Mucosa of stomach (tissue), 1 donor: Measurements from ENCODE around the gene EXOC3L1.
A peak's percentile ranks its signal among the peaks of the same experiment; 100 is the strongest.

Experiments
- H3K27me3 ChIP-seq: one replicate; pipeline ENCODE4 v1.7.0; 2013; ENCODE audit warnings: mild to moderate bottlenecking, low read length; ENCODE audit not compliant: control insufficient read depth, insufficient read depth
- H3K36me3 ChIP-seq: one replicate; pipeline ENCODE4 v1.7.0; 2013; ENCODE audit warnings: low read length; ENCODE audit not compliant: control insufficient read depth, insufficient read depth
- H3K4me1 ChIP-seq: one replicate; pipeline ENCODE4 v1.7.0; 2013; ENCODE audit warnings: mild to moderate bottlenecking, low read length; ENCODE audit not compliant: control insufficient read depth, insufficient read depth
- H3K4me3 ChIP-seq: one replicate; pipeline ENCODE4 v1.7.0; 2013; ENCODE audit warnings: low read length
- H3K9ac ChIP-seq: one replicate; pipeline ENCODE4 v1.7.0; 2013; ENCODE audit warnings: mild to moderate bottlenecking, low read length, moderate library complexity
- H3K9me3 ChIP-seq: one replicate; pipeline ENCODE4 v1.7.0; 2013; ENCODE audit warnings: mild to moderate bottlenecking, low read length, moderate library complexity; ENCODE audit not compliant: control insufficient read depth
- donor health status: Pancreatic carcinoma.

The EXOC3L1 gene

DNA sequence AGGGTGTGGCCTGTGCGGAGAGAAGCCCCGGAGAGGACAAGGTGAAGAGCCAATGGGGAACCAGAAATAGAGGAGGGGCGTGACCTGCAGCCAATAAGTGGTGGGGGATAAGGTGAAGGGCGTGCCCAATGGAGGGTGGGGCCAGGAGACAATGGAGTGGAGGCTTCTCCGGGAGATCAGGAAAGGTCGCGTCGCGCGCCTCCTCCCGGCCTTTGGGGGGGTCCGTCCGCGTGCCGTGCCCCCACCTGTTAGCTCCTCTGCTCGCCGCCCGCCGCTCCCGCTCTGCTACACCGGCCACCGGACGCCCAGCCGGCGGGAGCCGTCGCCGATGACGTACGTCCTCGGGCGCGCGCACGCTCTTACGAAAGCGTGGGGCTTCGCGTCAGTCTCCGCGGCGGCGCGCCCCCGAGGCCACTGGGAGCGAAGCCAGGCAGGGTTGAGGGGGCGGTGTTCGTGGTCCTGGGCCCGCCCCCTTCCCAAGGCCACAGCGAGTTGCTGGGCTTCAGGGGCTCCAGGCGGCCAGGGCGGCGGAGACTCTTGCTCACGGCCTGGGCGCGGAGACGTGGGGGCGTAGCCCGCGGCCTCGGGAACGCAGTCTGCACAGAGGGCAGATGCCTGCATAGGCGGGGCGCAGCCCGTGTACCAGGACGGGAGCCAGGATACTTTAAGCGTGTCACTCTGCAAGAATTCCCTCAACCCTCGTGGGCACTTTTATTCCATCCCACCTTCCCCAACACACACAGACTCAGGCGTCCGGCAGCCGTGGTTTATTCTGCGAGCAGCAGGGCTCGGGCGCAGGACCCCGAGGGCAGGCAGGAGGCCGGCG is 6.1 kb downstream of the EXOC3L1 start, which contains the start of gene MATCAP1:
MATCAP1 (minus strand) TSS at position 337 of the 826 bp plus-strand sequence. CDS start 3,353 bp downstream, outside the sequence.
- Histone ChIP-seq H3K9ac (peak within 1 kb of the TSS; percentile 85), H3K4me3 (peak within 1 kb of the TSS; percentile 75), H3K9me3 (no peaks in the 10 kb centered on the region), H3K36me3 (no peaks in the 10 kb centered on the region), H3K4me1 (peaks cover 29% of the 10 kb centered on the region), H3K27me3 (no peaks in the 10 kb centered on the region)

DNA sequence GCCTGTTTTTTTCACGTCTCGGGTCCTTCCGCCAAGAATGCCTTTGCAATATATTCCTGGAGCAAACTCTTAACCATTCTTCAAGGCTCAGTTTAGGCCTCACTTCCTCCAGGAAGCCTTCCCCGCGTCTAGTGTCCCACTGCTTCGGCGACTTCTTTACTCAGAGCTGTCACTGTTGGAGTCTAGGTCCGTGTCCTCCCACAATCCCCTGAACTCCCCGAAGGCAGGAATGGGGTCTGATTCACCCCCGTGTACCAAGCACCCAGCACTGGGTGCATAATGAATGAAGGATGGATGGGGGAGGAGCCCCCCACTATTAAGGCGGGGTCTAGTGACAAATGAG is 6.7 kb downstream of the EXOC3L1 start:
- Histone ChIP-seq H3K4me1 (peaks cover 34% of the 10 kb centered on the region), H3K9me3 (no peaks in the 10 kb centered on the region), H3K36me3 (no peaks in the 10 kb centered on the region), H3K4me3 (peak overlapping the region; percentile 75), H3K9ac (peak overlapping the region; percentile 85), H3K27me3 (no peaks in the 10 kb centered on the region)

DNA sequence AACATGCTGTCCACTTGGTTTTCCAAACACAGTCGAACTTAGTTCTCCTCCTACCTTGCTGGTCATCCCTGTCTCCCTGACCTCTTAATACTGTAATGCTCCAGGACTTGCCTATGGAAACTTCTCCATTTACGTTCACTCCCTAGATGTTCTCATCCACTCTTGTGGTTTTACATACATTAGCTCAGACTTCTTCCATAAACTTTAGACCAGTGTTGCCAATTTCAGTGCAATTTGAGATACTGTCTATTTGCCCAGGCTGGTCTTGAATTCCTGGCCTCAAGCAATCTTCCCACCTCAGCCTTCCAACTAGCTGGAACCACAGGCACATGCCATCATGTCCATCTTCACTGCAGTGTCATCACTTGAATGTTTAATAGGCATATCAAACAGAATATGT is 7.6 kb downstream of the EXOC3L1 start:
- Histone ChIP-seq H3K4me3 (no peak overlapping the region), H3K9ac (no peak overlapping the region), H3K36me3 (no peaks in the 10 kb centered on the region), H3K4me1 (peaks cover 42% of the 10 kb centered on the region), H3K27me3 (no peaks in the 10 kb centered on the region), H3K9me3 (no peaks in the 10 kb centered on the region)

- Histone ChIP-seq H3K9ac (no peak overlapping the region), H3K36me3 (no peaks in the 10 kb centered on the region), H3K9me3 (no peaks in the 10 kb centered on the region), H3K4me1 (peaks cover 42% of the 10 kb centered on the region), H3K4me3 (no peak overlapping the region), H3K27me3 (no peaks in the 10 kb centered on the region)
These were observed 8.6 kb downstream of the EXOC3L1 start for GRCh38 chr16:67181346-67181745.

GRCh38 chr16:67180166-67180565 is 9.8 kb downstream of the EXOC3L1 start:
- H3K9ac ChIP-seq: no peak overlapping the region
- peaks cover 36% of the 10 kb centered on the region for H3K4me1 ChIP-seq
- no peaks in the 10 kb centered on the region for H3K36me3 ChIP-seq
- H3K27me3 ChIP-seq: no peaks in the 10 kb centered on the region
- H3K9me3 ChIP-seq: no peaks in the 10 kb centered on the region
- no peak overlapping the region for H3K4me3 ChIP-seq

GRCh38 chr16:67179421-67180080 is 10.4 kb downstream of the EXOC3L1 start:
- H3K9ac ChIP-seq: no peak overlapping the region
- no peak overlapping the region for H3K4me3 ChIP-seq
- H3K36me3 ChIP-seq: no peaks in the 10 kb centered on the region
- no peaks in the 10 kb centered on the region for H3K9me3 ChIP-seq
- H3K4me1 ChIP-seq: peaks cover 34% of the 10 kb centered on the region
- H3K27me3 ChIP-seq: peaks cover 3% of the 10 kb centered on the region

DNA sequence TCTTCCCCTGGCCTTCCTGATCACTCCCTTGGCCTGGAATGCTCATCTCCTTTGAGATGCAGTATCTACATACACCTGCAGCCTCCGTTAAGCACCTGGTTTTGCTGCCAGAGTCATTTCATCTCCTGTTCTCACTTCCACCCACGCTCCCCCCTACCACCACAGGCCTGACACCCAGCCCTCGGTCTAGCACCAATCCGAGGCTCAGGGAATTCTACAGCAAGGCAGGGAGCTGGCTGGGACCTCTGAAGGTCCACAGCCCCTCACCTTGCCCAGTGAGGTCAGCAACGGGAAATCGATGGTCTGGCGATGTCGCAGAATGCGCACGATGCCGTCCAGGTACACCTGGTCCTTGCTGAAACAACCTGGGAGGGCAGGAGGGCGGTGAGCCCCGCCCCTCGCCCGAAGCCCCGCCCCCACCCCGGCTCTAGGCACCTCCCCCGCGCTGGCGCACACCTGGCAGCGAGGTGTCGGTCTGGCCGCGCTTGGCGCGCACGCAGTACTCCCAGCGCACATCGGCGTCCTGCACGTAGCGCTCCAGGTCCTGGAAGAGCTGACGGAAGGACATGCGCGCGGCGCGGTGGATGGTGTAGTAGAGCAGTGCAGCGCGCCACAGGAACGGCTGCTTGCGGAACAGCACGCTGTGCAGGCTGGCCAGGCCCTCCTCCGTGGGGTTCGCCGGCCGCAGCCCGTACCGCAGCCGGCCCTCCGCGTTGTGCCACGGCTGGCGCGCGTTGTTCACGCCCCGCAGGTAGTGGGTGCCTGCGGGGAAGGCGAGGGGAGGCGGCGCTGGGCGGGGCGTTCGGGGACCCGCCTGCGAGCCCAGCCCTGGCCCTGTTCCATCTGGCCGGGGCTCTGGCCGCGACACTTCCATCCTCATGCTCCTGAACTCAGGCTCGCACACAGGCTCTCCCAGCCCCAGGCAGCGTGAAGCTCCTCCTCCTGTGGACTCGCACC is 11.9 kb downstream of the EXOC3L1 start:
- Histone ChIP-seq H3K9ac (peak overlapping the region; percentile 36), H3K27me3 (peaks cover 3% of the 10 kb centered on the region), H3K4me3 (no peak overlapping the region), H3K4me1 (peaks cover 44% of the 10 kb centered on the region), H3K9me3 (no peaks in the 10 kb centered on the region), H3K36me3 (no peaks in the 10 kb centered on the region)

GRCh38 chr16:67176662-67177061 is 13.3 kb downstream of the EXOC3L1 start:
- peaks cover 3% of the 10 kb centered on the region for H3K27me3 ChIP-seq
- peaks cover 40% of the 10 kb centered on the region for H3K4me1 ChIP-seq
- no peaks in the 10 kb centered on the region for H3K9me3 ChIP-seq
- H3K36me3 ChIP-seq: no peaks in the 10 kb centered on the region
- no peak overlapping the region for H3K4me3 ChIP-seq
- no peak overlapping the region for H3K9ac ChIP-seq

- Histone ChIP-seq H3K4me3 (no peak overlapping the region), H3K4me1 (peaks cover 51% of the 10 kb centered on the region), H3K9ac (peak overlapping the region; percentile 62), H3K36me3 (no peaks in the 10 kb centered on the region), H3K9me3 (no peaks in the 10 kb centered on the region), H3K27me3 (peaks cover 3% of the 10 kb centered on the region)
These were observed 15.2 kb downstream of the EXOC3L1 start for GRCh38 chr16:67174706-67175231.

GRCh38 chr16:67173808-67174705 is 15.9 kb downstream of the EXOC3L1 start:
- peak overlapping the region; percentile 32 for H3K4me3 ChIP-seq
- H3K9ac ChIP-seq: peak overlapping the region; percentile 67
- H3K4me1 ChIP-seq: peaks cover 53% of the 10 kb centered on the region
- H3K27me3 ChIP-seq: peaks cover 3% of the 10 kb centered on the region
- H3K9me3 ChIP-seq: no peaks in the 10 kb centered on the region
- no peaks in the 10 kb centered on the region for H3K36me3 ChIP-seq

GRCh38 chr16:67173323-67173722 is 16.6 kb downstream of the EXOC3L1 start:
- H3K9ac ChIP-seq: peak overlapping the region; percentile 67
- H3K9me3 ChIP-seq: no peaks in the 10 kb centered on the region
- H3K4me3 ChIP-seq: peak overlapping the region; percentile 32
- H3K27me3 ChIP-seq: peaks cover 3% of the 10 kb centered on the region
- H3K36me3 ChIP-seq: no peaks in the 10 kb centered on the region
- peaks cover 47% of the 10 kb centered on the region for H3K4me1 ChIP-seq
